Esophagus squamous epithelium (tissue), 4 donors: ENCODE data around the gene SRBD1.

Experiments used
- POLR2A ChIP-seq, 4 donors: fragments of 450-650 bp; IDR thresholded peaks; one replicate each; pipeline ENCODE4 v1.6.1; 2017; ENCODE audit warnings: antibody characterized with exemption in 4 of 4, mild to moderate bottlenecking in 4 of 4, moderate library complexity in 3 of 4
- TF ChIP-seq, protein P1 (sequence below), 6 experiments: fragments of 450-650 bp in 4 of 6; fragments of 200-600 bp in 2 of 6; sonication (generic) in 2 of 6; IDR thresholded peaks; one replicate each; pipeline ENCODE4 v1.5.1; 2016 to 2019; ENCODE audit warnings: antibody characterized with exemption in 6 of 6, mild to moderate bottlenecking in 4 of 6, moderate library complexity in 4 of 6

GRCh38 chr2:45379399-45380087 is 231.5 kb downstream of the SRBD1 start:
- TF ChIP-seq POLR2A (IDR thresholded peaks at IDR 0.05): no peak
- TF ChIP-seq, protein P1, sequence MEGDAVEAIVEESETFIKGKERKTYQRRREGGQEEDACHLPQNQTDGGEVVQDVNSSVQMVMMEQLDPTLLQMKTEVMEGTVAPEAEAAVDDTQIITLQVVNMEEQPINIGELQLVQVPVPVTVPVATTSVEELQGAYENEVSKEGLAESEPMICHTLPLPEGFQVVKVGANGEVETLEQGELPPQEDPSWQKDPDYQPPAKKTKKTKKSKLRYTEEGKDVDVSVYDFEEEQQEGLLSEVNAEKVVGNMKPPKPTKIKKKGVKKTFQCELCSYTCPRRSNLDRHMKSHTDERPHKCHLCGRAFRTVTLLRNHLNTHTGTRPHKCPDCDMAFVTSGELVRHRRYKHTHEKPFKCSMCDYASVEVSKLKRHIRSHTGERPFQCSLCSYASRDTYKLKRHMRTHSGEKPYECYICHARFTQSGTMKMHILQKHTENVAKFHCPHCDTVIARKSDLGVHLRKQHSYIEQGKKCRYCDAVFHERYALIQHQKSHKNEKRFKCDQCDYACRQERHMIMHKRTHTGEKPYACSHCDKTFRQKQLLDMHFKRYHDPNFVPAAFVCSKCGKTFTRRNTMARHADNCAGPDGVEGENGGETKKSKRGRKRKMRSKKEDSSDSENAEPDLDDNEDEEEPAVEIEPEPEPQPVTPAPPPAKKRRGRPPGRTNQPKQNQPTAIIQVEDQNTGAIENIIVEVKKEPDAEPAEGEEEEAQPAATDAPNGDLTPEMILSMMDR (IDR thresholded peaks at IDR 0.05): no peak
